C4-2B (cell line): ENCODE measurements around the gene SPATA18.

Experiments
- CTCF ChIP-seq: fragments of 450-650 bp; conservative IDR thresholded peaks from 2 replicates; pipeline ENCODE4 v1.5.1; 2017; ENCODE audit warnings: mild to moderate bottlenecking
- ZFX ChIP-seq: fragments of 450-650 bp; IDR thresholded peaks from 2 replicates; pipeline ENCODE4 v1.6.1; 2017

- TF ChIP-seq CTCF (no peak), ZFX (no peak)
These were observed 22.1 kb upstream of the SPATA18 start for GRCh38 chr4:52028970-52029369.
